ENCODE results near the gene ICE1. TPM values are rescaled to one million over a fixed set of nuclear protein-coding genes. Genes with fewer than 3 reads are reported as not detected.

ICE1 gene
- total RNA-seq, 1 experiment from 2014 or later, result 38.3 TPM

DNA sequence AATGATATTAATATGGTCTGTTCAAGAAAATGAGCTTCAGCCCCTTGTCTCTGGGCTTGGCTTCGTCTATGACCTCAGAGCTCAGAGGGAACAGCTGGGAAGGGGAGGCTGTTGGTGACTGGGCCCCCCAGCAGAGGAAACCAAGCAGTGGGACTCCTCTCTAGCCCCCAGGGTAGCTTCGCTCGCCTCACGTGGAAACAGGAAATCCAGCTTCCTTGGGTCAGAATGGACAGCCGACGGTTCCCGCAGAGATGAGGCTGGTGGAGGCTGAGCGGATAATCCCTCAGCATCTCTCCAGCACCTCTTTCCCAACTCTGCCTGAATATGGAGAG lies 37.2 kb upstream of the ICE1 start:
- Histone ChIP-seq H3K4me1 (ENCODE audit: control insufficient read depth, insufficient read depth, low read length) (no peaks in the 10 kb centered on the region), H3K27me3 (ENCODE audit: control insufficient read depth, insufficient read depth, low read length) (peaks cover 3% of the 10 kb centered on the region; the same call in 1 of the 2 replicates), H3K4me3 (ENCODE audit: low read depth in 2 of 2, low read length in 2 of 2) (no peak overlapping the region), H3K36me3 (ENCODE audit: control insufficient read depth, insufficient read depth, low read length) (no peaks in the 10 kb centered on the region), H3K27ac (ENCODE audit: low read length) (no peak overlapping the region), H3K9me3 (ENCODE audit: control insufficient read depth, insufficient read depth, low read depth, low read length) (no peaks in the 10 kb centered on the region)
- intact Hi-C loops (cut with micrococcal nuclease; ENCODE audit: unreplicated experiment), result no loop called here
- ChIA-PET CTCF (interaction anchor here (1.2 kb wide), 1 partner anchor 50 kb away, joined by 3 read pairs; no protein-coding TSS in a partner anchor), POLR2A (no interaction called here)
- TF ChIP-seq POLR2AphosphoS5 (IDR thresholded peaks at IDR 0.05; ENCODE audit: low read depth, low read length), result no peak
- no peak for TF ChIP-seq TCF7L2 (IDR thresholded peaks at IDR 0.05; ENCODE audit: low read depth, low read length)
- TF ChIP-seq, protein P1, sequence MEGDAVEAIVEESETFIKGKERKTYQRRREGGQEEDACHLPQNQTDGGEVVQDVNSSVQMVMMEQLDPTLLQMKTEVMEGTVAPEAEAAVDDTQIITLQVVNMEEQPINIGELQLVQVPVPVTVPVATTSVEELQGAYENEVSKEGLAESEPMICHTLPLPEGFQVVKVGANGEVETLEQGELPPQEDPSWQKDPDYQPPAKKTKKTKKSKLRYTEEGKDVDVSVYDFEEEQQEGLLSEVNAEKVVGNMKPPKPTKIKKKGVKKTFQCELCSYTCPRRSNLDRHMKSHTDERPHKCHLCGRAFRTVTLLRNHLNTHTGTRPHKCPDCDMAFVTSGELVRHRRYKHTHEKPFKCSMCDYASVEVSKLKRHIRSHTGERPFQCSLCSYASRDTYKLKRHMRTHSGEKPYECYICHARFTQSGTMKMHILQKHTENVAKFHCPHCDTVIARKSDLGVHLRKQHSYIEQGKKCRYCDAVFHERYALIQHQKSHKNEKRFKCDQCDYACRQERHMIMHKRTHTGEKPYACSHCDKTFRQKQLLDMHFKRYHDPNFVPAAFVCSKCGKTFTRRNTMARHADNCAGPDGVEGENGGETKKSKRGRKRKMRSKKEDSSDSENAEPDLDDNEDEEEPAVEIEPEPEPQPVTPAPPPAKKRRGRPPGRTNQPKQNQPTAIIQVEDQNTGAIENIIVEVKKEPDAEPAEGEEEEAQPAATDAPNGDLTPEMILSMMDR (IDR thresholded peaks at IDR 0.05), result no peak
- TF ChIP-seq, protein P2, sequence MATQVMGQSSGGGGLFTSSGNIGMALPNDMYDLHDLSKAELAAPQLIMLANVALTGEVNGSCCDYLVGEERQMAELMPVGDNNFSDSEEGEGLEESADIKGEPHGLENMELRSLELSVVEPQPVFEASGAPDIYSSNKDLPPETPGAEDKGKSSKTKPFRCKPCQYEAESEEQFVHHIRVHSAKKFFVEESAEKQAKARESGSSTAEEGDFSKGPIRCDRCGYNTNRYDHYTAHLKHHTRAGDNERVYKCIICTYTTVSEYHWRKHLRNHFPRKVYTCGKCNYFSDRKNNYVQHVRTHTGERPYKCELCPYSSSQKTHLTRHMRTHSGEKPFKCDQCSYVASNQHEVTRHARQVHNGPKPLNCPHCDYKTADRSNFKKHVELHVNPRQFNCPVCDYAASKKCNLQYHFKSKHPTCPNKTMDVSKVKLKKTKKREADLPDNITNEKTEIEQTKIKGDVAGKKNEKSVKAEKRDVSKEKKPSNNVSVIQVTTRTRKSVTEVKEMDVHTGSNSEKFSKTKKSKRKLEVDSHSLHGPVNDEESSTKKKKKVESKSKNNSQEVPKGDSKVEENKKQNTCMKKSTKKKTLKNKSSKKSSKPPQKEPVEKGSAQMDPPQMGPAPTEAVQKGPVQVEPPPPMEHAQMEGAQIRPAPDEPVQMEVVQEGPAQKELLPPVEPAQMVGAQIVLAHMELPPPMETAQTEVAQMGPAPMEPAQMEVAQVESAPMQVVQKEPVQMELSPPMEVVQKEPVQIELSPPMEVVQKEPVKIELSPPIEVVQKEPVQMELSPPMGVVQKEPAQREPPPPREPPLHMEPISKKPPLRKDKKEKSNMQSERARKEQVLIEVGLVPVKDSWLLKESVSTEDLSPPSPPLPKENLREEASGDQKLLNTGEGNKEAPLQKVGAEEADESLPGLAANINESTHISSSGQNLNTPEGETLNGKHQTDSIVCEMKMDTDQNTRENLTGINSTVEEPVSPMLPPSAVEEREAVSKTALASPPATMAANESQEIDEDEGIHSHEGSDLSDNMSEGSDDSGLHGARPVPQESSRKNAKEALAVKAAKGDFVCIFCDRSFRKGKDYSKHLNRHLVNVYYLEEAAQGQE (IDR thresholded peaks at IDR 0.05; ENCODE audit: insufficient read depth in 1 of 2, low read depth in 2 of 2, low read length in 1 of 2), result no peak
- TF ChIP-seq SIN3A (IDR thresholded peaks at IDR 0.05; ENCODE audit: borderline replicate concordance, insufficient read depth, low read depth, low read length), result no peak
- ATAC-seq (no peak), DNase-seq (ENCODE audit: low read depth, low spot score) (no peak)
- in situ Hi-C loops (cut with HindIII; ENCODE audit: low pct_unique_long_range_greater_than_20kb, low sequenced_read_pairs), result no loop called here
- no TSS peak for BruUV-seq (replicated peaks)

DNA sequence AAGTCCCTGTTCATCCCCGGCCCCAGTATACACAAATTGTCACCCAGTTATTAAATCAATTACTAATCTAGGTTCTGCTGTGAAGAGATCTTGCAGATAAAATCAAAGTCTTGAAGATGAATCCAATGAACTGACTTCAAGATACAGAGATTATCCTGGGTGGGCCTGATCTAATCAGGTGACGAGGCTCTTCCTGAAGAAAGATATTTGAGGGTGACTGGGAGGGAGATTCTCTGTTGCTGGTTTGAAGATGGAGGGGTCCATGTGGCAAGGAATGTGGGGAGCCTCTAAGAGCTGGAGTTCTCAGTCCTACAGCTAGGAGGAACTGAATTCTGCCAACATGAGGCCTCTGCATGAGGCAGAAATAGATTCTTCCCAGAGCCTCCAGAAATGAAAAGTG lies 36.1 kb upstream of the ICE1 start:
- Histone ChIP-seq H3K36me3 (ENCODE audit: control insufficient read depth, insufficient read depth, low read length) (no peaks in the 10 kb centered on the region), H3K27ac (ENCODE audit: low read length) (no peak overlapping the region), H3K4me1 (ENCODE audit: control insufficient read depth, insufficient read depth, low read length) (no peaks in the 10 kb centered on the region), H3K27me3 (ENCODE audit: control insufficient read depth, insufficient read depth, low read length) (peaks cover 3% of the 10 kb centered on the region; the same call in 1 of the 2 replicates), H3K9me3 (ENCODE audit: control insufficient read depth, insufficient read depth, low read depth, low read length) (no peaks in the 10 kb centered on the region), H3K4me3 (ENCODE audit: low read depth in 2 of 2, low read length in 2 of 2) (no peak overlapping the region)
- intact Hi-C loops (cut with micrococcal nuclease; ENCODE audit: unreplicated experiment) (no loop called here), in situ Hi-C loops (cut with HindIII; ENCODE audit: low pct_unique_long_range_greater_than_20kb, low sequenced_read_pairs) (no loop called here)
- TF ChIP-seq TCF7L2 (IDR thresholded peaks at IDR 0.05; ENCODE audit: low read depth, low read length), result no peak
- TF ChIP-seq POLR2AphosphoS5 (IDR thresholded peaks at IDR 0.05; ENCODE audit: low read depth, low read length), result no peak
- TF ChIP-seq, protein P1 (IDR thresholded peaks at IDR 0.05), result no peak
- no peak for TF ChIP-seq SIN3A (IDR thresholded peaks at IDR 0.05; ENCODE audit: borderline replicate concordance, insufficient read depth, low read depth, low read length)
- TF ChIP-seq, protein P2 (IDR thresholded peaks at IDR 0.05; ENCODE audit: insufficient read depth in 1 of 2, low read depth in 2 of 2, low read length in 1 of 2), result no peak
- DNase-seq (ENCODE audit: low read depth, low spot score), result no peak
- CTCF ChIA-PET, result no interaction called here
- BruUV-seq (replicated peaks), result no TSS peak
- ATAC-seq, result no peak
- POLR2A ChIA-PET, result no interaction called here
